IPS-NIHi11 (cell line): ENCODE measurements around the gene KCNJ11.

Source experiments
- DNase-seq: peaks from one replicate; pipeline ENCODE4 v3.0.0; 2012; ENCODE audit warnings: mixed read lengths, low spot score

The KCNJ11 gene

GRCh38 chr11:17408641-17409040 is 20.2 kb upstream of the KCNJ11 start:
- no peak for DNase-seq

- DNase-seq: no peak
Observed at GRCh38 chr11:17408026-17408425, 19.6 kb upstream of the KCNJ11 start.

GRCh38 chr11:17407575-17407974 is 19.1 kb upstream of the KCNJ11 start:
- DNase-seq: no peak

- no peak for DNase-seq
Observed at GRCh38 chr11:17406818-17407149, 18.3 kb upstream of the KCNJ11 start.

GRCh38 chr11:17406082-17406817 is 17.8 kb upstream of the KCNJ11 start:
- DNase-seq: no peak

- DNase-seq: no peak
Observed at GRCh38 chr11:17405232-17406005, 17.0 kb upstream of the KCNJ11 start.

GRCh38 chr11:17403980-17404759 is 15.7 kb upstream of the KCNJ11 start:
- no peak for DNase-seq

- DNase-seq: no peak
Observed at GRCh38 chr11:17402486-17402885, 14.0 kb upstream of the KCNJ11 start.

GRCh38 chr11:17401841-17402240 is 13.4 kb upstream of the KCNJ11 start:
- no peak for DNase-seq

GRCh38 chr11:17401316-17401715 is 12.9 kb upstream of the KCNJ11 start:
- no peak for DNase-seq

- DNase-seq: no peak
Observed at GRCh38 chr11:17400048-17400775, 11.8 kb upstream of the KCNJ11 start.

- DNase-seq: no peak
Observed at GRCh38 chr11:17399236-17399635, 10.8 kb upstream of the KCNJ11 start.

- DNase-seq: no peak
Observed at GRCh38 chr11:17397311-17398002, 9.0 kb upstream of the KCNJ11 start.

- DNase-seq: no peak
Observed at GRCh38 chr11:17396598-17397310, 8.3 kb upstream of the KCNJ11 start.

- no peak for DNase-seq
Observed at GRCh38 chr11:17395978-17396377, 7.5 kb upstream of the KCNJ11 start.

GRCh38 chr11:17395554-17395961 is 7.1 kb upstream of the KCNJ11 start:
- DNase-seq: no peak

- no peak for DNase-seq
Observed at GRCh38 chr11:17394743-17395390, 6.4 kb upstream of the KCNJ11 start.

- DNase-seq: no peak
Observed at GRCh38 chr11:17393472-17393871, 5.0 kb upstream of the KCNJ11 start.

- no peak for DNase-seq
Observed at GRCh38 chr11:17392872-17393271, 4.4 kb upstream of the KCNJ11 start.
